Kasumi-1 (cell line): Measurements from ENCODE around the gene CCDC47.
A peak's percentile ranks its signal among the peaks of the same experiment; 100 is the strongest.

Experiments used
- DNase-seq, 2 experiments: peaks; one replicate each; lab custom pipeline; 2025; lab: John Stamatoyannopoulos, UW

The CCDC47 gene

GRCh38 chr17:63783522-63783921 is 10.1 kb upstream of the CCDC47 start:
- DNase-seq: no peak

- DNase-seq: no peak
Measured at GRCh38 chr17:63780928-63781327, 7.5 kb upstream of the CCDC47 start.

DNA sequence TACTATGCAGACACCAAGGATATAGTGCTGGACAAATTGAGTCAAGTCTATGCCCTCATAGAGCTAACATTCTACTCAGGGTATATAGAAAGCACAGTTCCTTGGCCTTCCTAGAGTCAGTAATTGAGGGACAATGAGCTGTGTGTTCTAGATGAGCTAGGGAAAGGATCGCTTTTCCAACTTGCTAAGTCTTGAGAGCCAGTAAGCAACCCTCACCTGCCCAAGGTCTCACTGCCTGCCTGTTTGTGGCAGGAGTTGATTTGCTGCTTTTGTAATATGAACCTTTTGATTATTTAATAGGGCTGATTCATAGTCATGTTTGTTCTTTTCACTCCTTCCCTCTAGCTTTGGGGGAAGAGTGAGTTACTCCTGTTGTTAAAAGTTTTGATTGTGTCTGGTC is 7.1 kb upstream of the CCDC47 start:
- no peak for DNase-seq

GRCh38 chr17:63775420-63775819 is 2.0 kb upstream of the CCDC47 start:
- peak; percentile 37 to 68 for DNase-seq

GRCh38 chr17:63774969-63775265 is 1.5 kb upstream of the CCDC47 start:
- DNase-seq: peak; percentile 62 to 74

GRCh38 chr17:63774141-63774968 is 958 bp upstream of the CCDC47 start, which contains the start of gene DDX42:
Gene DDX42, plus strand, starts transcription at chr17:63774170. Its CDS starts 12,880 bp downstream, at chr17:63787050.
- DNase-seq: peak; percentile 52 to 62

GRCh38 chr17:63772801-63773271 is 561 bp downstream of the CCDC47 start:
- peak; percentile 30 to 60 for DNase-seq

- DNase-seq: no peak
Measured at GRCh38 chr17:63768433-63768832, 5.0 kb downstream of the CCDC47 start.

- no peak for DNase-seq
Measured at GRCh38 chr17:63766754-63767153, 6.6 kb downstream of the CCDC47 start.

DNA sequence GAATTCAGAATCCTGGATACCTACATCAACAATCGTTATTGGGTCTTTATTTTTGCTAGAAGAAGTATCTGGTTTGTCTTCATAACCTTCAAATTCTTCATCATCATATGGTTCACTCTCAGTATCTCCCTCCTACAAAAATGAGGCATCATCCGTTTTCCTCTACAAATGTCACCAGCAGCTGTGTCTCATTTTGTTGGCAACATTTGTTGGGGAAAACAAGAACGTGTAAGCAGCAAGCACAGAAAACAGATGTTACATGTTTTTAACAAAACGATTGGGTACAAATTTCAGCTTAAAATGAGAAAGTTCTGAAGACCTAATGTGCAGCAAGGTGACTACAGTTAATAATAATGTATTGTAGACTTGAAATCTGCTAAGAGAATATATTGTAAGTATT is 8.7 kb downstream of the CCDC47 start:
- no peak for DNase-seq

GRCh38 chr17:63762161-63763078 is 11.0 kb downstream of the CCDC47 start:
- peak in 1 of 2 experiments; percentile 14 for DNase-seq

DNA sequence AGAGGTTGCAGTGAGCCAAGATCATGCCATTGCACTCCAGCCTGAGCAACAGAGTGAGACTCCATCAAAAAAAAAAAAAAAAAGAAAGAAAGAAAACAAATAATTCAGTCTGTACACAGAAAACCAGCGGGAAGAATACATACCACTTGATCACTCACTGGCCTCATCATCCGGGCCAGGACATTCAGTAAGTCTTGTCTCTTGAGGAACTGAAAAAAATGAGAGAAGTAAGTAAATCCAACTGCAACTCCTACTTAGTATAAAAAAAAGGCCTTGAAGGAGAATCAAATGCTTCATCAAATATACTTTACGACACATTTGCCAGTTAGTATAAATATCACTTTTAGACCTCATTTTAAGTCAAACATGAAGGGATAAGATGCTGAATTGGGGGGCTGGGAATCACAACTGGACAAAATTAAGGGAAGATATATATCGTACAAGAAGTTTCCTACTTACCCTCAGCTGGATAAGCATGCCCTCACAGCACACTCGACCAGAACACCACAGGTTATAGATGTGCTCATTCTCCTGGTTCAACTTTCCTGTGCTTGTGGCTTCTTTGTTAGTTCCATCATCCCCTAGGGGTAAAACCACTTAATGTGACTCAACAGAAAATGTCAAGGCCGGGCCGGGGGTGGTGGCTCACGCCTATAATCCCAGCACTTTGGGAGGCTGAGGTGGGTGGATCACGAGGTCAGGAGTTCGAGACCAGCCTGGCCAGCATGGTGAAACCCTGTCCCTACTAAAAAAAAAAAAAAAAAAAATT is 12.4 kb downstream of the CCDC47 start:
- no peak for DNase-seq

DNA sequence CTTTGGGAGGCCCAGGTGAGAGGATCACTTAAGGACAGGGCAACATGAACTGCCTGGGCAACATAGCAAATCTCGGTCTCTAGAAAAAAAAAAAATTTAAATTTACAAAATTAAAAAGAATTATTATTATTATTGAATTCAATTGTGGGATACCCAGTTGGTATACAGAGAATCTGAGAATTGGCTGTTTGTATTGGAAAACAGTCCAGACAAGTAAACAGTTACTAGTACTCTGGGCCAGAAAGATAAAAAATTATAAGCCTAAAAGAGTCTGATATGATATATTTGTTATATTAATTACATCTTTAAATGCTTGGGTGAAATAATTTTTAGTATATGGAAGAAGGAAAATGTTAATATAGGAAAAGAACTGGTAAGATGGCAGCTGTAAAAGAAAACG is 15.0 kb downstream of the CCDC47 start:
- DNase-seq: no peak

GRCh38 chr17:63754046-63754445 is 19.4 kb downstream of the CCDC47 start:
- no peak for DNase-seq

DNA sequence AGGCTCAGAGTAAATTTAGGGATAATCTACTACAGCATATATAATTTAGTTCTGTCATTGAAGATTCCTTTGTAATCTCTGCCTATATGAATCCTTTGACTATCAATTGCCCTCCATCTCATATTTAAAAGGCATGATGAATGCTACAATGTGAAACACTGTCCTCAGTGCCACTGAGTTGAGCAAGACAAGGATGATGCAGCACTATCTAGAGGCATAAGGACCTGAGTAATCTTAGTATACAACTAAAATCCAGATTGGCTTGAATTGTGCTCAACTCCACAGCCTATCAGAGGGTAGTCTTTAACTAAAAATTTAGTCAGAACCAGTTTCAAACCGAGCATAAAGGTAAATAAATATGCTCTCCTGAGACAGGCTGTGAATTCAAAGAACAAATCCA is 20.2 kb downstream of the CCDC47 start:
- DNase-seq: no peak

GRCh38 chr17:63752707-63753106 is 20.7 kb downstream of the CCDC47 start:
- no peak for DNase-seq

DNA sequence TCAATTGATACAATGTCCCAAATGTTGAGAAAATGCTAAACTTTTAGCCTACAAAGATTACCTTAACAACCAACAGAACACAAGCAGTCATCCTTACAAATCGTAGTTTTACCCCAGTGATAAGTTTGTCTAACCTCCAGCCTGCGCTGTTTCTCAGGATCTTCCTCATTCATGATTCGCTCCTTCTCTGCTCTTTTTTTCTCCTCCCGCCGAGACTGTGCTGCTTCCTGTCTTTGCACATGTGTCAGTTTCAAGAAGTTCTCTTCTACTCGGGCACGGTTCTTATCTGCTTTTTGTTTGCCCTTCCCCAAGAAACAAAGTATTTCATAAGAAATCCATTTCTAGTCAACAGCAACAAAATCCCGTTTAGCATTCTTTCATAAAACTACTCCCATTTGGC is 21.6 kb downstream of the CCDC47 start:
- peak; percentile 92 to 96 for DNase-seq

- DNase-seq: peak; percentile 99 to 100
Measured at GRCh38 chr17:63741408-63742173, 31.8 kb downstream of the CCDC47 start, which contains the start of gene STRADA. Gene STRADA, minus strand, starts transcription at chr17:63741799. Its CDS starts 13,430 bp downstream, at chr17:63728369.

GRCh38 chr17:63741143-63741407 is 32.3 kb downstream of the CCDC47 start:
- DNase-seq: peak in 1 of 2 experiments; percentile 65

DNA sequence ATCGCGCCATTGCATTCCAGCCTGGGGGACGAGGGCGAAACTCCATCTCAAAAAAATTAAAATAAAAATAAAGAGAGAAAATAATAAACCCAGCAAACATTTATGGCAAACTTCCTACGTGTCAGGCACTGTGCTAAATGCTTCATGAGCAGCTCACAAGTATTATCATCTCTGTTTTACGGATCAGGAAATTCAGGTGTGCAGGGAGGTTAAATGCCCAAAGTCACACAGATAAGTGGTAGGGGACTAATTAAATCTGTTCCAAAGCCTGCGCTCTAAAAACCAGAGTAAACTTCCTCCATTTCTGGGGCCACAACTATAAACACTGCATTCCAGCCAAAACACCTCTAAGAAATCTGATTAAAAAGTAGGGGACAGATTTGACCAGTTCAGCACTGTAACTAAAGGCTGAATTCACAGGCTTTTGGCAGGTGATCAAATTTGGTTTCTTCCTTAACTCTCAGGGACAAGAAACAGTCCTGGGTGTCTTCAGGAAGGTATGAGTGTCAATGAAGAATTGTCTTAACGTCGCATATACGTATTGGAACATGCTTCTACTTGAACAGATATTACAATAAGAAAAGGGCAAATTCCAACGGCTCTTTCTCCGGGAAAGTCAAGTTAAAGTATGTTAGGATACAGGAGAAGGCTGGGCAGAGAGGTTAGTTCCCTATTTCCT is 32.8 kb downstream of the CCDC47 start:
- peak in 1 of 2 experiments; percentile 68 for DNase-seq

- no peak for DNase-seq
Measured at GRCh38 chr17:63735691-63736090, 37.7 kb downstream of the CCDC47 start.
